Muscle layer of duodenum (tissue), 2 donors: Measurements from ENCODE around the gene SDR42E1.
"Not testable (repeated sequence)": the region's sequence is repeated elsewhere in the genome, so short reads cannot be mapped to it uniquely, and the experiment has no call there.

ENCODE experiments used
- H3K27ac ChIP-seq: one replicate; pipeline ENCODE4 v1.7.0; 2013; ENCODE audit warnings: mild to moderate bottlenecking, low read length
- H3K27me3 ChIP-seq: one replicate; pipeline ENCODE4 v1.7.0; 2013; ENCODE audit warnings: low read depth, mild to moderate bottlenecking, control low read depth, low read length
- H3K36me3 ChIP-seq, 2 donors: one replicate each; pipeline ENCODE4 v1.7.0; 2013; ENCODE audit warnings: low read length in 2 of 2, control low read depth in 1 of 2, mild to moderate bottlenecking in 1 of 2; ENCODE audit not compliant: insufficient read depth in 2 of 2, control insufficient read depth in 1 of 2
- H3K4me1 ChIP-seq, 2 donors: one replicate each; pipeline ENCODE4 v1.7.0; 2013; ENCODE audit warnings: low read length in 2 of 2, mild to moderate bottlenecking in 2 of 2, control low read depth in 1 of 2, moderate library complexity in 1 of 2; ENCODE audit not compliant: insufficient read depth in 2 of 2, control insufficient read depth in 1 of 2
- H3K4me3 ChIP-seq, 2 donors: one replicate each; pipeline ENCODE4 v1.7.0; 2013; ENCODE audit warnings: low read length in 2 of 2, low read depth in 1 of 2, mild to moderate bottlenecking in 1 of 2
- H3K9me3 ChIP-seq, 2 donors: one replicate each; pipeline ENCODE4 v1.7.0; 2013; ENCODE audit warnings: low read length in 2 of 2, control low read depth in 1 of 2, mild to moderate bottlenecking in 1 of 2; ENCODE audit not compliant: control insufficient read depth in 1 of 2
- donor health status: healthy.

The SDR42E1 gene

DNA sequence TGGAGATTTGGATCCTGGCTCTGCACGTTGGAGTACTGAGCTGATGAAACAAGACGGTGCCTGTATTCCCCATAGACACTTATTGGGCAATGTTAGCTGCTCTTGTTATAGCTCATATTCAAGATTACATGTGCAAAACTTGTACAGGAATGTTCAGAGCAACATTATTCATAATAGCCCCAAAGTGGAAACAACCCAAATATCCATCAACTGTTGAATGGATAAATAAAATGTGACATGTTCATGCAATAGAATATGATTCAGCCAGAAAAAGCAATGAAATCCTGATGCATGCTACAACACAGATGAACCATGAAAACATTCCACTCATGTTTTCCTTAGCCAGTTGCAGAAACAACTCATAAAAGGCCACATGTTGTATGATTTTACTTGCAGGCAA is 5.7 kb upstream of the SDR42E1 start:
- Histone ChIP-seq H3K27ac (no peak overlapping the region), H3K4me3 (no peak overlapping the region), H3K9me3 (peaks cover 10 to 12% of the 10 kb centered on the region in 2 donors), H3K27me3 (no peaks in the 10 kb centered on the region), H3K36me3 (no peaks in the 10 kb centered on the region), H3K4me1 (no peaks in the 10 kb centered on the region)

DNA sequence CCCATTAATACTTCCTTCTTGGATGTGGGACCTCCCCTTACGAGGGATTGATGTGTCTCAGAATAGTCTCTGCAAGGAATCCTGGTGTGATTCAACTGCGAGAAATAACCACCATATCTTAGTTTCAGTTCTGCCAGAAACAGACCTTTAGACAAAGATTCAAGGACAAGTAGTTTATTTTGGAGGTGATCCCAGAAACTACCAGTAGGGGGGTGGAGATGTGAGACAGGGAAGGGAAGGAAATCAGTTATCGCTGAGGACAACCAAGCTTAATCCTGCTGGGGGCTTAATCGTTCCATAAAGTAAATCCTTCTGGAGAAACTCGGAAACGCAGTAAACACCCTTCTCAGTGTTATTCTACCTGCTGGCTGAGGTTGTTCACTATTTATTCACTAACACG is 5.0 kb upstream of the SDR42E1 start:
- H3K27ac ChIP-seq: no peak overlapping the region
- peak overlapping the region in 1 of 2 donors; percentile 14 for H3K4me3 ChIP-seq
- no peaks in the 10 kb centered on the region for H3K27me3 ChIP-seq
- H3K36me3 ChIP-seq: no peaks in the 10 kb centered on the region
- peaks cover 10 to 12% of the 10 kb centered on the region in 2 donors for H3K9me3 ChIP-seq
- H3K4me1 ChIP-seq: no peaks in the 10 kb centered on the region

DNA sequence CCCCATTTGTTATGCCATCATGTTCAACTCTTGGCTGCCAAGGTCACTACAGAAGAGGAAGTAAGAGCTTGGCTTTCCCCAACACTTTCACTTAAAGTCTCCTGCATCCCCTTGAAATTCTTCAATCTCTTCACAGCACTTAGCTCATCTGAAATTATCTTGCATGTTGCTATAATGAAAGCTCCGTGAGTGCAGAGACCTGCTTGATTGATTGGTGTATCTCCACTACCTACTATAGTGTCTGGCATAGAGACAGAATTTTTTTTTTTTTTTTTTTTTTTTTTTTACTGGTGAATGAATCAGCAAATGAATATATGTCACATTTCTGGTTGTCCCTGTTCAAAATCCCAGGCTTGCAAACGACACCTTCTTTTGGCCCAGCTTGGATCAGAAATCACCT is 1.9 kb upstream of the SDR42E1 start:
- H3K27me3 ChIP-seq: no peaks in the 10 kb centered on the region
- H3K9me3 ChIP-seq: peaks cover 12 to 15% of the 10 kb centered on the region in 2 donors
- H3K4me1 ChIP-seq: no peaks in the 10 kb centered on the region
- no peak overlapping the region for H3K27ac ChIP-seq
- H3K36me3 ChIP-seq: no peaks in the 10 kb centered on the region
- no peak overlapping the region for H3K4me3 ChIP-seq

DNA sequence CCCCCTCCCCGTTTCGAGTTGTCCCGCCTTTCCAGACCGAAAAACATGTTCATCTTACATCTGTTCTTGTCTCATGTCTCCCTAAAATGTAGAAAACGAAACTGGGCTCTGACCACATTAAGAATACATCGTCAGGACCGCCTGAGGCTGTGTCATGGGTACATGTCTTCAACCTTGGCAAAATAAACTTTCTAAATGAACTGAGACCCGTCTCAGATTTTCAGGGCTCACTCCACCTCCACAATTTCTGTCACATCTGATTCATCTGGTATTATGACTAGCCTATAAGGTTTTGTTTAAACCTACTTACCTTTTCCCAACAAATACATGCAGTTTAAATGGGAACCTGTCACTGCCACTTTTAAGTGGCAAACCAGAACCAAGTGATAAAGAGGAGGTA is 621 bp downstream of the SDR42E1 start:
- Histone ChIP-seq H3K27ac (no peak overlapping the region), H3K36me3 (no peaks in the 10 kb centered on the region), H3K4me3 (peak overlapping the region; percentile 60 to 69), H3K9me3 (peaks cover 12 to 15% of the 10 kb centered on the region in 2 donors), H3K4me1 (no peaks in the 10 kb centered on the region), H3K27me3 (no peaks in the 10 kb centered on the region)

DNA sequence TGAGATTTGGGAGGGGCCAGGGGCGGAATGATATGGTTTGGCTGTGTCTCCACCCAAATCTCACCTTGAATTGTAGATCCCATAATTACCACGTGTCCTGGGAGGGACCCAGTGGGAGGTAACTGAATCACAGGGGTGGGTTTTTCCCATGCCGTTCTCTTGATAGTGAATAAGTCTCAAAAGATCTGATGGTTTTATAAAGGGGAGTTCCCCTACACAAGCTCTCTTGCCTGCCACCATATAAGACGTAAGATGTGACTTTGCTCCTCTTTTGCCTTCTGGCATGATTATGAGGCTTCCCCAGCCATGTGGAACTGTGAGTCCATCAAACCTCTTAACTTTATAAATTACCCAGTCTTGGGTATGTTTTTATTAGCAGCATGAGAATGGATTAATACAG is 1.5 kb downstream of the SDR42E1 start:
- not testable (repeated sequence) for H3K9me3 ChIP-seq, H3K4me3 ChIP-seq, H3K4me1 ChIP-seq, H3K27me3 ChIP-seq, H3K36me3 ChIP-seq, H3K27ac ChIP-seq

DNA sequence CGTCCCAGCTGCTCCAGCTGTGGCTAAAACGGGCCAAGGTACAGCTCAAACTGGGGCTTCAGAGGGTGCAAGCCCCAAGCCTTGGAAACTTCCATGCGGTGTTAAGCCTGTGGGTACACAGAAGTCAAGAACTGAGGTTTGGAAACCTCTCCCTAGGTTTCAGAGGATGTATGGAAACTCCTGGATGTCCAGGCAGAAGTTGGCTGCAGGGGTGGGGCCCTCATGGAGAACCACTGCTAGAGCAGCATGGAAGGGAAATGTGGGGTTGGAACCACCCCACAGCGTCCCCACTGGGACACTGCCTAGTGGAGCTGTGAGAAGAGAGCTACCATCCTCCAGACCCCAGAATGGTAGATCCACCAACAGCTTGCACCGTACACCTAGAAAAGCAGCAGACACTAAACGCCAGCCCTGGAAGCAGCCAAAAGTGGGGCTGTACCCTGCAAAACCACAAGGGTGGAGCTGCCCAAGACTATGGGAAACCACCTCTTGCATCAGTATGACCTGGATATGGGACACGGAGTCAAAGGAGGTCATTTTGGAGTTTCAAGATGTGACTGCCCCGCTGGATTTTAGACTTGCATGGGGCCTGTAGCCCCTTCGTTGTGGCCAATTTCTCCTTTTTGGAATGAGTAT is 2.2 kb downstream of the SDR42E1 start:
- Histone ChIP-seq H3K4me1 (no peaks in the 10 kb centered on the region), H3K27ac (no peak overlapping the region), H3K4me3 (no peak overlapping the region), H3K36me3 (no peaks in the 10 kb centered on the region), H3K9me3 (peaks cover 0 to 5% of the 10 kb centered on the region in 2 donors), H3K27me3 (no peaks in the 10 kb centered on the region)

DNA sequence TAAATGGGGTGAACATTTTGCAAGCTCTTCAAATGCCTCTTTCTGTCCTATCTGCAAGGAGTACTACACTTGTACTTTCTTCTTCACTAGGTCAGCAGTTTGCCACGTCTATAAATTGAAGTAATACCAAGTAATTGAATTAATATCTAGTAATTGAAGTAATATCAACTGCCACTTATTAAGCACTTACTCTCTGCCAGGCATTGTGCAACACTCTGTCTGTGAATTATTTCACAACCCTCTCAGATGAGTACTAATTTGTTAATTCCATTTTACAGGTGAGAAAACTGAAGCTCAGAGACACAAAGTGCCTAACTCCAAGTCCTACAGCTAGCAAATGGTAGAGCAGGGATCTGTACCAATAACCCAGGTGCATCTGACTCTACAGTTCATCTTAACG is 4.1 kb downstream of the SDR42E1 start:
- no peak overlapping the region for H3K4me3 ChIP-seq
- no peaks in the 10 kb centered on the region for H3K4me1 ChIP-seq
- H3K9me3 ChIP-seq: peaks cover 0 to 5% of the 10 kb centered on the region in 2 donors
- no peak overlapping the region for H3K27ac ChIP-seq
- H3K36me3 ChIP-seq: no peaks in the 10 kb centered on the region
- H3K27me3 ChIP-seq: no peaks in the 10 kb centered on the region

DNA sequence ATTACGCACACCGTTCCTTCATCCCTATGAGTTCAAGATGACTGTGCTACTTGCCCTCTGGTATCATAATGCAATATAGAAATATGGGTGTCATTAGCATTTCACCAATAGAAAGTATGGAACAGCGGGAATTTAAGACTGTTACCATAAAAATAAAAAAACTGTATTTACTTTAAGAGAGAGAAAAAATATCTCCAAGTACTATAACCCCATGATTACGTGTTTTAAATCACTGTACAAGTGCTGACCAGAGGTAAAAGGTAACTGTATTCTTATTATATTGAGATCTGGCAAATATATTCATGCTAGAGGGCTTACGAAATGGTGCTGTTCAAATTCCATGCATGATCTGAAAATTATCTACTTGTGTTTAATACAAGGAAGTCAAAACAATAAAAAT is 5.2 kb downstream of the SDR42E1 start:
- peaks cover 0 to 5% of the 10 kb centered on the region in 2 donors for H3K9me3 ChIP-seq
- H3K27ac ChIP-seq: no peak overlapping the region
- H3K4me3 ChIP-seq: no peak overlapping the region
- H3K4me1 ChIP-seq: no peaks in the 10 kb centered on the region
- H3K36me3 ChIP-seq: no peaks in the 10 kb centered on the region
- no peaks in the 10 kb centered on the region for H3K27me3 ChIP-seq

DNA sequence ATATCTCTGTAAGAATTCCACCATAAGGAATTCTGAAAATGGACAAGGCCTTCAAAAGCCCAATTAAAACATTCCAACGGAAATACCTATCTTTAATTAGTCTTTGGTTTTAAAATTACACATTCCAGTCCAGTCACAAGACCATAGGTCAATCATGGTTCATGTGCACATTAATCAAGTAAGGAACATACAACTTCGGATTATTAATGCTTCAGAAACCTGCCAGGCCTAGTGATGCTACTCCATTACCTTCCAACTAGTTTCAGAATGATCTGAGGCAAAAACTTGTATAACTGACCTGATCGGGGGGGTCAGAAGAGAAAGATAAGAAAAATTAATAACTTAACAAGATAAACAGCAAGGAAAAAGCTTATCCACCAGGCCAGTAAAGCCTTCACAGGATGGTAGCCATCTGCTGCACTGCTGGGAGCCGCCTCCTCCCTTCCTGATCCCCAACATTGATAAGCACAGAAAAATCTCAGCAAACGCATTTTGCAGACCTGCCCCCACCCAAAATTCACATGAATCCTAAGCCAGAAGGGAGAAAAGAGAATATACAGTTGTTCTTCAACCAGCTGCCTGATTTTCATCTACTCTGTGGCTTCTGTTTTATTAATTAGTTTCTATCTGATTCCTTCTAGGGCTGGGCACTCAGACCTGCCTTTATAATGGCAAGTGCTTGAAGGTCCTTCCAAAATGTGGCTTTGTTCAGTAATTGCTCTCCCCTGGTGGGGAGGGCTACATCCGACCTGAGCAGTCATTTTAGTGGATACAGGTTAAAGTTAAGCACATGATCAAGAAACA is 6.0 kb downstream of the SDR42E1 start:
- H3K4me1 ChIP-seq: no peaks in the 10 kb centered on the region
- no peak overlapping the region for H3K27ac ChIP-seq
- H3K36me3 ChIP-seq: no peaks in the 10 kb centered on the region
- no peaks in the 10 kb centered on the region for H3K27me3 ChIP-seq
- H3K4me3 ChIP-seq: no peak overlapping the region
- peaks cover 0 to 5% of the 10 kb centered on the region in 2 donors for H3K9me3 ChIP-seq

DNA sequence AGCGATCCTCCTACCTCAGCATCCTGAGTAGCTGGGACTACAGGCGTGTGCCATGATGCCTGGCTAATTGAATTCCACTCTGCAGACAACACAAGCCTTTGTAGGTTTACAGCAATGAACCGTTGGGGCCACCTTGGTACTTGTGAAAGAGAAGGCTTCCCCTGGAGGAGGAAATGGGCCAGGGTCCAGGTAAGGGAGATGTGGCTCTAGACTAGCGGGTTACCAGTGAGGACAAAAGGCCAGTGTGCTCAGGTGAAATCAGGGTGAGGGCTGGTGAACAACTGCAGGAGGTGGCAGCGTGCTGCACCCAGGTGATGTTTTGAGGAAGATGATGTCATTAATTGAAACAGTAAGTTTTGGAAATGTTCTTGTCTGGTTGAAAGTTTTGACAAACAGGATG is 6.7 kb downstream of the SDR42E1 start:
- Histone ChIP-seq H3K9me3 (peaks cover 0 to 5% of the 10 kb centered on the region in 2 donors), H3K27ac (no peak overlapping the region), H3K4me3 (no peak overlapping the region), H3K27me3 (no peaks in the 10 kb centered on the region), H3K36me3 (no peaks in the 10 kb centered on the region), H3K4me1 (no peaks in the 10 kb centered on the region)

DNA sequence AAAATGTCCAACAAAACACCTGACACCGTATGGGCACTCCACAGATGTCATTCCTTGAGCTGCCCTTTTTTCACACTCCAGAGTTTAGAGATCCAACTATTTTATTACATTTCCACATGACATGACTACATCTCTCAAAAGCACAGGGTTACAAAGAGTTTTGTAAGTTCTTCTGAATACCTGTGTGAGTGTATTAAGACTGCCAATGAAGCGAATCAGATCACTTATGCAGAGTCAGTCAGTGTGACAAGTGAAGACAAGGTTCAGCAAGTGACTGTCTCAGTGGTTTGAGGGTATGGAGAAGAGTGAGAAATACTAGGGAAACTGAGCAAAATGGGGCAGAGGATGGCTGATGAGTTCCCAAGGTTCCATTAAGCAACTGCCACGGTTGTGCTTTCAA is 8.4 kb downstream of the SDR42E1 start:
- H3K9me3 ChIP-seq: no peaks in the 10 kb centered on the region
- H3K27ac ChIP-seq: no peak overlapping the region
- no peak overlapping the region for H3K4me3 ChIP-seq
- H3K4me1 ChIP-seq: peaks cover 5 to 6% of the 10 kb centered on the region in 2 donors
- no peaks in the 10 kb centered on the region for H3K27me3 ChIP-seq
- H3K36me3 ChIP-seq: peaks cover 0 to 6% of the 10 kb centered on the region in 2 donors
